Stimulated activated CD4-positive, alpha-beta T cell treated with anti-CD3 and anti-CD28 coated beads, Interleukin-2, amount 100 ng/mL, for 24 hours (primary cell): ENCODE data around the gene GLIS1.

Experiments used
- DNase-seq, 2 donors: peaks; one replicate each; pipeline ENCODE4 v3.0.0-alpha.2; 2020

GLIS1 gene

GRCh38 chr1:53589043-53589887 lies 149.7 kb downstream of the GLIS1 start:
- no peak for DNase-seq

GRCh38 chr1:53588053-53588779 lies 150.7 kb downstream of the GLIS1 start:
- no peak for DNase-seq

- no peak for DNase-seq
Measured at GRCh38 chr1:53587252-53587988, 151.5 kb downstream of the GLIS1 start.

GRCh38 chr1:53586765-53587164 lies 152.2 kb downstream of the GLIS1 start:
- DNase-seq, result no peak

GRCh38 chr1:53585565-53585964 lies 153.4 kb downstream of the GLIS1 start:
- DNase-seq, result no peak

GRCh38 chr1:53585129-53585528 lies 153.8 kb downstream of the GLIS1 start:
- DNase-seq, result no peak

- DNase-seq, result no peak
Measured at GRCh38 chr1:53584777-53585107, 154.2 kb downstream of the GLIS1 start.

GRCh38 chr1:53583868-53584776 lies 154.8 kb downstream of the GLIS1 start:
- DNase-seq, result no peak

- DNase-seq, result no peak
Measured at GRCh38 chr1:53583021-53583867, 155.7 kb downstream of the GLIS1 start.

GRCh38 chr1:53582211-53583020 lies 156.5 kb downstream of the GLIS1 start:
- no peak for DNase-seq

GRCh38 chr1:53581476-53581875 lies 157.5 kb downstream of the GLIS1 start:
- DNase-seq, result no peak

- DNase-seq, result no peak
Measured at GRCh38 chr1:53580739-53581475, 158.1 kb downstream of the GLIS1 start.

- DNase-seq, result no peak
Measured at GRCh38 chr1:53580009-53580400, 159.0 kb downstream of the GLIS1 start.

GRCh38 chr1:53579221-53580008 lies 159.5 kb downstream of the GLIS1 start:
- DNase-seq, result no peak

GRCh38 chr1:53578358-53578757 lies 160.6 kb downstream of the GLIS1 start:
- no peak for DNase-seq

- no peak for DNase-seq
Measured at GRCh38 chr1:53577761-53578100, 161.2 kb downstream of the GLIS1 start.

GRCh38 chr1:53576866-53577760 lies 161.9 kb downstream of the GLIS1 start:
- no peak for DNase-seq

GRCh38 chr1:53576381-53576801 lies 162.6 kb downstream of the GLIS1 start:
- no peak for DNase-seq
